ENCODE results near the gene KRTAP10-8. TPM values are rescaled to one million over a fixed set of nuclear protein-coding genes. Genes with fewer than 3 reads are reported as not detected.
A peak's percentile ranks its signal among the peaks of the same experiment; 100 is the strongest.
"Not testable (repeated sequence)": the region's sequence is repeated elsewhere in the genome, so short reads cannot be mapped to it uniquely, and the experiment has no call there.

Gene KRTAP10-8
- total RNA-seq, 2 donors from 2014 or later = not detected

- no peak overlapping the region for H3K27ac Mint-ChIP-seq
- H3K27me3 Mint-ChIP-seq = peaks cover 45 to 49% of the 10 kb centered on the region in 2 donors
- H3K9me3 Mint-ChIP-seq = peaks cover 3% of the 10 kb centered on the region
Measured at GRCh38 chr21:44585892-44586291, 26.0 kb upstream of the KRTAP10-8 start.

GRCh38 chr21:44589094-44589493 is 22.8 kb upstream of the KRTAP10-8 start:
- DNase-seq (ENCODE audit: low spot score) (no peak), ATAC-seq (no peak)
- peaks cover 0 to 7% of the 10 kb centered on the region in 2 donors for H3K4me1 Mint-ChIP-seq (ENCODE audit: low read depth in 2 of 2)
- H3K36me3 Mint-ChIP-seq = no peaks in the 10 kb centered on the region
- H3K27ac Mint-ChIP-seq = no peak overlapping the region
- H3K9me3 Mint-ChIP-seq = no peaks in the 10 kb centered on the region
- H3K27me3 Mint-ChIP-seq = peaks cover 36 to 38% of the 10 kb centered on the region in 2 donors
- H3K4me3 Mint-ChIP-seq = no peak overlapping the region

More at GRCh38 chr21:44585892-44586291, 26.0 kb upstream of the KRTAP10-8 start:
- DNase-seq (ENCODE audit: low spot score) (no peak), ATAC-seq (no peak)
- no peak overlapping the region for H3K4me3 Mint-ChIP-seq
- H3K4me1 Mint-ChIP-seq (ENCODE audit: low read depth in 2 of 2) = no peaks in the 10 kb centered on the region
- peaks cover 16% of the 10 kb centered on the region for H3K36me3 Mint-ChIP-seq

- ATAC-seq = peak in 1 of 2 donors; percentile 27
- Mint-ChIP-seq H3K4me3 (no peak overlapping the region), H3K36me3 (no peaks in the 10 kb centered on the region), H3K27me3 (peaks cover 29 to 33% of the 10 kb centered on the region in 2 donors), H3K27ac (no peak overlapping the region), H3K9me3 (no peaks in the 10 kb centered on the region), H3K4me1 (ENCODE audit: low read depth in 2 of 2) (peaks cover 0 to 7% of the 10 kb centered on the region in 2 donors)
- no peak for DNase-seq (ENCODE audit: low spot score)
Measured at GRCh38 chr21:44589586-44590305, 22.1 kb upstream of the KRTAP10-8 start.

- no peaks in the 10 kb centered on the region for H3K36me3 Mint-ChIP-seq
- H3K27me3 Mint-ChIP-seq = peaks cover 26 to 34% of the 10 kb centered on the region in 2 donors
- H3K4me3 Mint-ChIP-seq = no peak overlapping the region
- ATAC-seq (peak in 1 of 2 donors; percentile 6), DNase-seq (ENCODE audit: low spot score) (no peak)
- no peak overlapping the region for H3K27ac Mint-ChIP-seq
- H3K4me1 Mint-ChIP-seq (ENCODE audit: low read depth in 2 of 2) = peaks cover 0 to 7% of the 10 kb centered on the region in 2 donors
- H3K9me3 Mint-ChIP-seq = no peaks in the 10 kb centered on the region
Measured at GRCh38 chr21:44590311-44590721, 21.6 kb upstream of the KRTAP10-8 start.

- H3K4me3 Mint-ChIP-seq; H3K9me3 Mint-ChIP-seq; DNase-seq (ENCODE audit: low spot score); H3K36me3 Mint-ChIP-seq; H3K4me1 Mint-ChIP-seq (ENCODE audit: low read depth in 2 of 2); H3K27ac Mint-ChIP-seq: not testable (repeated sequence)
- peak in 1 of 2 donors; percentile 38 for ATAC-seq
- H3K27me3 Mint-ChIP-seq = peaks cover 19 to 30% of the 10 kb centered on the region in 2 donors
Measured at GRCh38 chr21:44590897-44591800, 20.7 kb upstream of the KRTAP10-8 start.

GRCh38 chr21:44591801-44592130 is 20.1 kb upstream of the KRTAP10-8 start:
- H3K4me3 Mint-ChIP-seq; H3K4me1 Mint-ChIP-seq (ENCODE audit: low read depth in 2 of 2): not testable (repeated sequence)
- H3K27me3 Mint-ChIP-seq = peaks cover 13 to 26% of the 10 kb centered on the region in 2 donors

GRCh38 chr21:44592446-44593311 is 19.2 kb upstream of the KRTAP10-8 start, which contains the start of gene KRTAP10-6:
TSS of gene KRTAP10-6 (minus strand) at chr21:44592505. CDS start at chr21:44592484, 21 bp downstream.
- Mint-ChIP-seq H3K4me1 (ENCODE audit: low read depth in 2 of 2) (peaks cover 0 to 7% of the 10 kb centered on the region in 2 donors), H3K27me3 (peaks cover 4 to 17% of the 10 kb centered on the region in 2 donors), H3K9me3 (no peaks in the 10 kb centered on the region), H3K27ac (no peak within 1 kb of the TSS), H3K4me3 (no peak within 1 kb of the TSS), H3K36me3 (no peaks in the 10 kb centered on the region)
- no peak for ATAC-seq
- no peak for DNase-seq (ENCODE audit: low spot score)

More at GRCh38 chr21:44591801-44592130, 20.1 kb upstream of the KRTAP10-8 start:
- ATAC-seq; H3K9me3 Mint-ChIP-seq; H3K27ac Mint-ChIP-seq; DNase-seq (ENCODE audit: low spot score); H3K36me3 Mint-ChIP-seq: not testable (repeated sequence)

GRCh38 chr21:44593598-44594405 is 18.1 kb upstream of the KRTAP10-8 start:
- H3K27ac Mint-ChIP-seq = no peak overlapping the region
- no peak overlapping the region for H3K4me3 Mint-ChIP-seq
- no peaks in the 10 kb centered on the region for H3K36me3 Mint-ChIP-seq
- H3K9me3 Mint-ChIP-seq = no peaks in the 10 kb centered on the region
- H3K4me1 Mint-ChIP-seq (ENCODE audit: low read depth in 2 of 2) = peaks cover 0 to 7% of the 10 kb centered on the region in 2 donors
- ATAC-seq (no peak), DNase-seq (ENCODE audit: low spot score) (no peak)
- peaks cover 8 to 21% of the 10 kb centered on the region in 2 donors for H3K27me3 Mint-ChIP-seq

- peaks cover 0 to 7% of the 10 kb centered on the region in 2 donors for H3K4me1 Mint-ChIP-seq (ENCODE audit: low read depth in 2 of 2)
- no peaks in the 10 kb centered on the region for H3K9me3 Mint-ChIP-seq
- peaks cover 8 to 18% of the 10 kb centered on the region in 2 donors for H3K27me3 Mint-ChIP-seq
- no peak overlapping the region for H3K27ac Mint-ChIP-seq
- H3K36me3 Mint-ChIP-seq = no peaks in the 10 kb centered on the region
- no peak overlapping the region for H3K4me3 Mint-ChIP-seq
- DNase-seq (ENCODE audit: low spot score) (no peak), ATAC-seq (no peak)
Measured at GRCh38 chr21:44594406-44594916, 17.4 kb upstream of the KRTAP10-8 start.

GRCh38 chr21:44595524-44595923 is 16.4 kb upstream of the KRTAP10-8 start:
- DNase-seq (ENCODE audit: low spot score) (no peak), ATAC-seq (no peak)
- Mint-ChIP-seq H3K27me3 (peaks cover 8 to 20% of the 10 kb centered on the region in 2 donors), H3K36me3 (no peaks in the 10 kb centered on the region), H3K27ac (no peak overlapping the region), H3K4me1 (ENCODE audit: low read depth in 2 of 2) (peaks cover 0 to 7% of the 10 kb centered on the region in 2 donors), H3K9me3 (no peaks in the 10 kb centered on the region), H3K4me3 (no peak overlapping the region)

- Mint-ChIP-seq H3K4me3 (no peak overlapping the region), H3K27me3 (peaks cover 8 to 21% of the 10 kb centered on the region in 2 donors), H3K9me3 (no peaks in the 10 kb centered on the region), H3K4me1 (ENCODE audit: low read depth in 2 of 2) (peaks cover 0 to 7% of the 10 kb centered on the region in 2 donors), H3K27ac (no peak overlapping the region), H3K36me3 (no peaks in the 10 kb centered on the region)
- DNase-seq (ENCODE audit: low spot score) = no peak
- ATAC-seq = no peak
Measured at GRCh38 chr21:44596068-44596725, 15.7 kb upstream of the KRTAP10-8 start.

GRCh38 chr21:44598061-44598460 is 13.8 kb upstream of the KRTAP10-8 start:
- Mint-ChIP-seq H3K9me3 (no peaks in the 10 kb centered on the region), H3K4me1 (ENCODE audit: low read depth in 2 of 2) (peaks cover 0 to 3% of the 10 kb centered on the region in 2 donors), H3K36me3 (no peaks in the 10 kb centered on the region), H3K4me3 (no peak overlapping the region), H3K27ac (no peak overlapping the region), H3K27me3 (peaks cover 8 to 18% of the 10 kb centered on the region in 2 donors)
- DNase-seq (ENCODE audit: low spot score) = no peak
- no peak for ATAC-seq

All from natural killer cell treated with Interleukin-12 subunit alpha and Interleukin-12 subunit beta and Interleukin-15 and Interleukin-18, amount 100 ng/mL, for 72 hours (primary cell).